Neural progenitor cell (in vitro differentiated cells): ENCODE measurements around the gene YOD1. TPM values are rescaled to one million over a fixed set of nuclear protein-coding genes. Genes with fewer than 3 reads are reported as not detected.

Experiments used
- DNase-seq: peaks from one replicate; pipeline ENCODE4 v3.0.0-alpha.2; 2016; ENCODE audit warnings: low spot score
- H2AFZ ChIP-seq: fragments of 200-600 bp; sonication (generic); replicated peaks from 2 replicates; pipeline ENCODE4 v1.6.1; 2016; ENCODE audit warnings: antibody characterized with exemption
- H3F3A ChIP-seq: fragments of 200-600 bp; sonication (generic); 2 replicates; pipeline ENCODE4 v1.6.1; 2016; ENCODE audit warnings: antibody characterized with exemption, low read depth
- H3K27ac ChIP-seq: fragments of 200-600 bp; sonication (generic); 2 replicates; pipeline ENCODE4 v1.5.1; 2016; ENCODE audit warnings: mild to moderate bottlenecking
- H3K27me3 ChIP-seq: fragments of 200-600 bp; sonication (generic); 2 replicates; pipeline ENCODE4 v1.6.1; 2016; ENCODE audit warnings: mild to moderate bottlenecking, moderate library complexity
- H3K36me3 ChIP-seq: fragments of 200-600 bp; sonication (generic); 2 replicates; pipeline ENCODE4 v1.5.1; 2016
- H3K4me1 ChIP-seq: fragments of 200-600 bp; sonication (generic); 2 replicates; pipeline ENCODE4 v1.6.1; 2016; ENCODE audit warnings: mixed run types
- H3K4me2 ChIP-seq: fragments of 200-600 bp; sonication (generic); 2 replicates; pipeline ENCODE4 v1.6.1; 2016
- H3K4me3 ChIP-seq: fragments of 200-600 bp; sonication (generic); 2 replicates; pipeline ENCODE4 v1.5.1; 2016
- H3K79me2 ChIP-seq: fragments of 200-600 bp; sonication (generic); 2 replicates; pipeline ENCODE4 v1.6.1; 2016; ENCODE audit warnings: low read depth
- H3K9ac ChIP-seq: fragments of 200-600 bp; sonication (generic); 2 replicates; pipeline ENCODE4 v1.6.1; 2016
- H3K9me3 ChIP-seq: fragments of 200-600 bp; sonication (generic); 2 replicates; pipeline ENCODE4 v1.5.1; 2016; ENCODE audit warnings: low read depth
- H4K20me1 ChIP-seq: fragments of 200-600 bp; sonication (generic); 2 replicates; pipeline ENCODE4 v1.6.1; 2016; ENCODE audit warnings: low read depth
- H3K27ac Mint-ChIP-seq: 3 replicates; pipeline ENCODE4 v1.8.0; 2021; ENCODE audit warnings: mixed read lengths
- H3K27me3 Mint-ChIP-seq: 2 replicates; pipeline ENCODE4 v1.8.0; 2022; ENCODE audit warnings: low read depth, mild to moderate bottlenecking, inconsistent platforms, moderate library complexity, mixed read lengths; ENCODE audit not compliant: insufficient read depth
- H3K36me3 Mint-ChIP-seq: 3 replicates; pipeline ENCODE4 v1.8.0; 2021; ENCODE audit warnings: mixed read lengths
- H3K4me1 Mint-ChIP-seq: 3 replicates; pipeline ENCODE4 v1.8.0; 2021; ENCODE audit warnings: mixed read lengths
- H3K4me3 Mint-ChIP-seq: 3 replicates; pipeline ENCODE4 v1.8.0; 2021; ENCODE audit warnings: mild to moderate bottlenecking, moderate library complexity, mixed read lengths
- H3K9me3 Mint-ChIP-seq: 3 replicates; pipeline ENCODE4 v1.8.0; 2020; ENCODE audit warnings: mixed read lengths
- EZH2 ChIP-seq: fragments of 200-600 bp; sonication (generic); IDR thresholded peaks from 2 replicates; pipeline ENCODE4 v1.6.1; 2017; ENCODE audit warnings: antibody characterized with exemption, mild to moderate bottlenecking, moderate library complexity
- EZH2phosphoT487 ChIP-seq: fragments of 200-600 bp; sonication (generic); IDR thresholded peaks from 2 replicates; pipeline ENCODE4 v1.6.1; 2017; ENCODE audit warnings: antibody characterized with exemption
- total RNA-seq: library from RNA; depleted of rRNA; stranded (reverse); fragments of >200 nt; gene quantifications from 2 replicates; pipeline ENCODE4 v1.2.3, GENCODE V29; 2015; ENCODE audit warnings: low replicate concordance
- TF ChIP-seq, protein P1 (sequence below): fragments of 200-600 bp; sonication (generic); IDR thresholded peaks from 2 replicates; pipeline ENCODE4 v1.5.1; 2017; ENCODE audit warnings: antibody characterized with exemption, mild to moderate bottlenecking

Gene YOD1
- total RNA-seq, 1 donor from 2014 or later: 27.0 TPM

DNA sequence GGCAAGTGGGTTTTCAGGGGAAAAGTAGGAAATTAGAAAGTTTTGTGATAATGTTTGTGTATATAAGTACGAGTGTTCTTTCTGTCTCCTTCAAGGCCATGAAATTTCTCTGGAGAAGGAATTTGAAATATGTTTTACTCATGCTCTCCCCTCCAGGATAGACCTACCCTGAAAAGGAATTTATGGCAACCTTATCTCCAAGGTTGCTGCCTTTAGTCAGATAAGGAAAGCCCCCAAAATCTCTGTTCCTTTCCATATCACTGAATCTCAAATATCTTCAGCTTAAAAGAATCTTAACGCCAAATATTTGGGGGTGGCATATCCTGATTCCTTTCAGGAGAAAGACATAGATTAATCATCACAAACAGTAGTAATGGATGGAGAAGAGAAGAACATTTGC lies 37.2 kb upstream of the YOD1 start:
- H3K36me3 Mint-ChIP-seq: no peaks in the 10 kb centered on the region
- no peak overlapping the region for H3K27ac ChIP-seq
- no peaks in the 10 kb centered on the region for H3K9me3 Mint-ChIP-seq
- no peaks in the 10 kb centered on the region for H3K79me2 ChIP-seq
- peaks cover 2% of the 10 kb centered on the region for H3K4me1 Mint-ChIP-seq
- H4K20me1 ChIP-seq: no peaks in the 10 kb centered on the region
- no peaks in the 10 kb centered on the region for H3K36me3 ChIP-seq
- H3K27me3 ChIP-seq: no peaks in the 10 kb centered on the region
- H3K9ac ChIP-seq: no peak overlapping the region
- no peak overlapping the region for H2AFZ ChIP-seq
- TF ChIP-seq, protein P1, sequence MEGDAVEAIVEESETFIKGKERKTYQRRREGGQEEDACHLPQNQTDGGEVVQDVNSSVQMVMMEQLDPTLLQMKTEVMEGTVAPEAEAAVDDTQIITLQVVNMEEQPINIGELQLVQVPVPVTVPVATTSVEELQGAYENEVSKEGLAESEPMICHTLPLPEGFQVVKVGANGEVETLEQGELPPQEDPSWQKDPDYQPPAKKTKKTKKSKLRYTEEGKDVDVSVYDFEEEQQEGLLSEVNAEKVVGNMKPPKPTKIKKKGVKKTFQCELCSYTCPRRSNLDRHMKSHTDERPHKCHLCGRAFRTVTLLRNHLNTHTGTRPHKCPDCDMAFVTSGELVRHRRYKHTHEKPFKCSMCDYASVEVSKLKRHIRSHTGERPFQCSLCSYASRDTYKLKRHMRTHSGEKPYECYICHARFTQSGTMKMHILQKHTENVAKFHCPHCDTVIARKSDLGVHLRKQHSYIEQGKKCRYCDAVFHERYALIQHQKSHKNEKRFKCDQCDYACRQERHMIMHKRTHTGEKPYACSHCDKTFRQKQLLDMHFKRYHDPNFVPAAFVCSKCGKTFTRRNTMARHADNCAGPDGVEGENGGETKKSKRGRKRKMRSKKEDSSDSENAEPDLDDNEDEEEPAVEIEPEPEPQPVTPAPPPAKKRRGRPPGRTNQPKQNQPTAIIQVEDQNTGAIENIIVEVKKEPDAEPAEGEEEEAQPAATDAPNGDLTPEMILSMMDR: no peak
- TF ChIP-seq EZH2 (no peak), EZH2phosphoT487 (no peak)
- no peak for DNase-seq
- no peak overlapping the region for H3K4me2 ChIP-seq
- no peaks in the 10 kb centered on the region for H3K4me1 ChIP-seq
- H3K4me3 ChIP-seq: no peak overlapping the region
- H3K27ac Mint-ChIP-seq: no peak overlapping the region
- no peaks in the 10 kb centered on the region for H3F3A ChIP-seq
- H3K4me3 Mint-ChIP-seq: no peak overlapping the region
- H3K9me3 ChIP-seq: no peaks in the 10 kb centered on the region
- H3K27me3 Mint-ChIP-seq: no peaks in the 10 kb centered on the region

DNA sequence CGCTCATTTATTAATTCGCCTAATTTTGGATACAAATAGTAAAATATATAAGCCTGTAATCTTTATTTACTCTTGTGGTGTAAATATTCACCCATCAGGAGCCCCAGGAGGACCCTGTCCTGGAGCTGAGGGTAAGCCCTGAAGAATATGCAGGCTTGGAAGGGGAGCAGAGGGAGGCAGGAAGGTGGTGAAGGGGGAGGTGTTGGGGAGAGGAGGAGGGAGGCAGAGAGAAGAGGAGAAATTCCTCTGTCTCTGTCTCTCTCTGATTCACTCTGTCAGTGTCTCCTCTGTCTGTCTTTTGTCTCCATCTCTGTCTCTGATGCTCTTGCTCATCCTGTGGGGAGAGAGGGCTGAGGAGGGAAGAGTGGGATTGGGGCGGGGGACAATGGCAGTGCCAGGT lies 34.9 kb upstream of the YOD1 start:
- Histone ChIP-seq H3K4me3 (no peak overlapping the region), H3K9me3 (no peaks in the 10 kb centered on the region), H3K27ac (no peak overlapping the region), H3K36me3 (no peaks in the 10 kb centered on the region), H4K20me1 (no peaks in the 10 kb centered on the region), H3K79me2 (no peaks in the 10 kb centered on the region), H3F3A (no peaks in the 10 kb centered on the region), H3K4me2 (no peak overlapping the region), H3K4me1 (no peaks in the 10 kb centered on the region), H3K27me3 (no peaks in the 10 kb centered on the region), H3K9ac (no peak overlapping the region), H2AFZ (no peak overlapping the region)
- Mint-ChIP-seq H3K9me3 (no peaks in the 10 kb centered on the region), H3K27ac (no peak overlapping the region), H3K4me1 (peaks cover 2% of the 10 kb centered on the region), H3K36me3 (no peaks in the 10 kb centered on the region), H3K4me3 (no peak overlapping the region), H3K27me3 (no peaks in the 10 kb centered on the region)
- DNase-seq: no peak
- TF ChIP-seq EZH2 (no peak), EZH2phosphoT487 (no peak)
- TF ChIP-seq, protein P1: no peak

DNA sequence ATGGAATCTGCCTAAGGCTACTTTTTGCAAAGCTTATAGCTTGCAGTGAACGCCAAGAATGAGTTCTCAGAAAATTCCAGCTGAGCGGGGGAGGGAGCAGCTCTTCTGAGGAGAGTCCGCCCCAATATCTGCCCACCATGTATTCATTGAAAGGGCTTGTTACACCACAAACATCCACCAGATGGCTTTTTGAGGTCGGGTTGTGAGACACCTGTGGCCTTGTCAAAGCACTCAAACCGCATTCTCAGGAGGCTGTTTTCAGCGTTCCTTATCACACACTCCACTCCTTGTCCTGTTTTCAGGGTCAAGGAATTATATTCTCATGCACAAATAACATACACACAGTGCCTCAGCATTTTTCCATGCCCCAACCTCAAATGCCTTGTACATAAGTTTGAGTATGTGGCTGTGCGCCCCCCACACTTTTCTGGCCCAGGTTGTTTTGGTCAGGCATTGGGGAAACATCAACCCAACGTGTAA lies 33.7 kb upstream of the YOD1 start:
- H3K27me3 Mint-ChIP-seq: no peaks in the 10 kb centered on the region
- no peaks in the 10 kb centered on the region for H3K27me3 ChIP-seq
- H3K4me2 ChIP-seq: no peak overlapping the region
- H4K20me1 ChIP-seq: no peaks in the 10 kb centered on the region
- peak; percentile 78 for DNase-seq
- H3K4me1 ChIP-seq: no peaks in the 10 kb centered on the region
- no peaks in the 10 kb centered on the region for H3K79me2 ChIP-seq
- no peak overlapping the region for H2AFZ ChIP-seq
- H3K4me1 Mint-ChIP-seq: peaks cover 2% of the 10 kb centered on the region
- H3K4me3 ChIP-seq: no peak overlapping the region
- H3K36me3 Mint-ChIP-seq: no peaks in the 10 kb centered on the region
- H3K9me3 ChIP-seq: no peaks in the 10 kb centered on the region
- H3K9ac ChIP-seq: no peak overlapping the region
- no peaks in the 10 kb centered on the region for H3K9me3 Mint-ChIP-seq
- no peak for TF ChIP-seq EZH2
- TF ChIP-seq, protein P1: peak; percentile 69
- H3K36me3 ChIP-seq: no peaks in the 10 kb centered on the region
- H3F3A ChIP-seq: no peaks in the 10 kb centered on the region
- no peak overlapping the region for H3K27ac Mint-ChIP-seq
- H3K4me3 Mint-ChIP-seq: no peak overlapping the region
- no peak overlapping the region for H3K27ac ChIP-seq
